Measurements from ENCODE around the gene RARRES2.

GRCh38 chr7:150367677-150368095 is 26.3 kb upstream of the RARRES2 start:
- TF ChIP-seq POLR2A (IDR thresholded peaks at IDR 0.05) (no peak), CTCF (IDR thresholded peaks at IDR 0.05) (no peak)
